Neural crest cell (in vitro differentiated cells): Measurements from ENCODE around the gene DNAJC17. TPM values are rescaled to one million over a fixed set of nuclear protein-coding genes. Genes with fewer than 3 reads are reported as not detected.
A peak's percentile ranks its signal among the peaks of the same experiment; 100 is the strongest.

Experiments used
- DNase-seq: peaks from one replicate; pipeline ENCODE4 v3.0.0; 2021; ENCODE audit warnings: low read depth, mixed read lengths, low spot score
- H3K27ac Mint-ChIP-seq: one replicate; pipeline ENCODE4 v1.8.0; 2021; ENCODE audit warnings: mild to moderate bottlenecking, mixed read lengths; ENCODE audit not compliant: unreplicated experiment
- H3K27me3 Mint-ChIP-seq: 2 replicates; pipeline ENCODE4 v1.8.0; 2021; ENCODE audit warnings: low read depth, mild to moderate bottlenecking, mixed read lengths
- H3K36me3 Mint-ChIP-seq: 2 replicates; pipeline ENCODE4 v1.8.0; 2021; ENCODE audit warnings: low read depth, mild to moderate bottlenecking, mixed read lengths
- H3K4me1 Mint-ChIP-seq: 2 replicates; pipeline ENCODE4 v1.8.0; 2021; ENCODE audit warnings: mixed read lengths
- H3K4me3 Mint-ChIP-seq: one replicate; pipeline ENCODE4 v1.8.0; 2021; ENCODE audit warnings: mild to moderate bottlenecking, mixed read lengths
- H3K9me3 Mint-ChIP-seq: 2 replicates; pipeline ENCODE4 v1.8.0; 2021; ENCODE audit warnings: mixed read lengths
- CTCF ChIP-seq: fragments of 200-600 bp; sonication (generic); conservative IDR thresholded peaks from 2 replicates; pipeline ENCODE4 v1.5.0; 2021; ENCODE audit warnings: antibody characterized with exemption, mild to moderate bottlenecking
- total RNA-seq: library from RNA; stranded (reverse); gene quantifications from 2 replicates; pipeline ENCODE4 v1.2.1, GENCODE V29; 2021

DNAJC17 gene
- total RNA-seq, 1 donor from 2014 or later, result 39.3 TPM

GRCh38 chr15:40746916-40747418 lies 60.3 kb downstream of the DNAJC17 start:
- no peaks in the 10 kb centered on the region for H3K9me3 Mint-ChIP-seq
- H3K4me3 Mint-ChIP-seq, result peak overlapping the region; percentile 39
- DNase-seq, result no peak
- no peaks in the 10 kb centered on the region for H3K27me3 Mint-ChIP-seq
- H3K4me1 Mint-ChIP-seq, result peaks cover 28% of the 10 kb centered on the region
- no peak for TF ChIP-seq CTCF
- peak overlapping the region; percentile 81 for H3K27ac Mint-ChIP-seq
- peaks cover 10% of the 10 kb centered on the region for H3K36me3 Mint-ChIP-seq

- peaks cover 10% of the 10 kb centered on the region for H3K36me3 Mint-ChIP-seq
- no peak for DNase-seq
- no peaks in the 10 kb centered on the region for H3K27me3 Mint-ChIP-seq
- no peak for TF ChIP-seq CTCF
- peaks cover 28% of the 10 kb centered on the region for H3K4me1 Mint-ChIP-seq
- H3K4me3 Mint-ChIP-seq, result peak overlapping the region; percentile 69
- no peaks in the 10 kb centered on the region for H3K9me3 Mint-ChIP-seq
- H3K27ac Mint-ChIP-seq, result peak overlapping the region; percentile 81
Measured at GRCh38 chr15:40744815-40745152, 62.5 kb downstream of the DNAJC17 start.

GRCh38 chr15:40743921-40744814 lies 63.1 kb downstream of the DNAJC17 start:
- no peak for TF ChIP-seq CTCF
- Mint-ChIP-seq H3K4me1 (peaks cover 28% of the 10 kb centered on the region), H3K36me3 (peaks cover 7% of the 10 kb centered on the region), H3K27me3 (no peaks in the 10 kb centered on the region), H3K4me3 (peak overlapping the region; percentile 69), H3K27ac (peak overlapping the region; percentile 81), H3K9me3 (no peaks in the 10 kb centered on the region)
- DNase-seq, result no peak

GRCh38 chr15:40743485-40743901 lies 63.8 kb downstream of the DNAJC17 start:
- Mint-ChIP-seq H3K9me3 (no peaks in the 10 kb centered on the region), H3K36me3 (peaks cover 7% of the 10 kb centered on the region), H3K27ac (no peak overlapping the region), H3K4me3 (peak overlapping the region; percentile 69), H3K27me3 (no peaks in the 10 kb centered on the region), H3K4me1 (peaks cover 28% of the 10 kb centered on the region)
- no peak for TF ChIP-seq CTCF
- DNase-seq, result no peak

GRCh38 chr15:40739854-40740253 lies 67.4 kb downstream of the DNAJC17 start:
- TF ChIP-seq CTCF, result no peak
- Mint-ChIP-seq H3K4me1 (peaks cover 13% of the 10 kb centered on the region), H3K4me3 (no peak overlapping the region), H3K9me3 (no peaks in the 10 kb centered on the region), H3K36me3 (peaks cover 5% of the 10 kb centered on the region), H3K27ac (no peak overlapping the region), H3K27me3 (no peaks in the 10 kb centered on the region)
- no peak for DNase-seq
